Iris pigment epithelial cell (primary cell): ENCODE results near the gene CHCHD6.

Source experiments
- DNase-seq: peaks from one replicate; pipeline ENCODE4 v3.0.0-alpha.2; 2011; ENCODE audit warnings: low read depth

The CHCHD6 gene

DNA sequence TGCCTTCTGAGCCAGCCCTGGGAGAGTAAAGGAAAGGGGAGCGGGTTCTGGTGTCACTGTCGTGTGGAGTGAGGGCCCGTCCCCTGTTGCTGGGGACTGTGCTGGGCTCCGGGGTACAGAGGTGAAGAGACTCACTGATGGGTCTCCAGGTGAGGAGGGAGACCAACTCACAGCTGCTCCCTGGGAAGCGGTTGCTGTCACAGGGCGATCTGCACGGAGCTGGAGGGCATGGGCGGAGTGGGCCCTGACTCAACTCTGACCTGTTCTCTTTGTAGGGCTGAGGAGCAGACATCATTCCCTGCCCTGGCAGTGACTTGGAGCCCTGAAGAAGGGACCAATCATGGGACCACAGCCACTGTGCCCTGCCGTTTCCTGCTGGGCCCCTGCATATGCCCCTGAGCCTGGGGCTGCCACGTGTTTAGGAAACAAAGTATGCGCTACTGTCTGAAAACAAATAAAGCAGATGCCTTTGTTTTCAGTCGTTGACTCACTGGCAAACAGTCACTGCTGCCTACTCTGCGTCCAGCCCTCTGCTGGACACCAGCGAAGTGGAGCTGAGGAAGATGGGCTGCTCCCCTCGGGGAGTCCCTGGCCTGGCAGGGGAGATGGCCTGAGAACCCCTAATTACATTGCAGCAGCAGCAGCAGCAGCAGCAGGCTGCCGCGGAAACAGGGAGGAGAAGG is 256.0 kb downstream of the CHCHD6 start:
- DNase-seq, result peak; percentile 71

DNA sequence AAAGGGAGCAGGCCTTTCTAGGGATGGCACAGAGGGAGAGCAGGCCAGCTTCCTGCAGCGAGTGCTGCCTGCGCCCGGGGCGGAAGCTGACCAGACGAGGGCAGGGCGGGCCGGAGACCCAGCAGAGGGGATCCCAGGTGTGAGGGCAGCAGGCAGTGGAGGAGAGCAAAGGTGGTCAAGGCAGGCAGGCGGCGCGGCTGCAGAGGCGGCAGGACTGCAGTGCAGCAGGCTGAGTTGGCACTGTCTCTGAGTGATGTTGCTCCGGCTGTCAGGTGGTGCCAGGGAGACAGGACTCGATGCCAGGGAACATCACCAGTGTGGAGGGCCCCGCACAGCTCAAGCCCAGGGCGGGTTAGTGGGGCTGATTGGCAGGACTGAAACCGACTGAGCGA is 256.6 kb downstream of the CHCHD6 start:
- DNase-seq, result no peak

DNA sequence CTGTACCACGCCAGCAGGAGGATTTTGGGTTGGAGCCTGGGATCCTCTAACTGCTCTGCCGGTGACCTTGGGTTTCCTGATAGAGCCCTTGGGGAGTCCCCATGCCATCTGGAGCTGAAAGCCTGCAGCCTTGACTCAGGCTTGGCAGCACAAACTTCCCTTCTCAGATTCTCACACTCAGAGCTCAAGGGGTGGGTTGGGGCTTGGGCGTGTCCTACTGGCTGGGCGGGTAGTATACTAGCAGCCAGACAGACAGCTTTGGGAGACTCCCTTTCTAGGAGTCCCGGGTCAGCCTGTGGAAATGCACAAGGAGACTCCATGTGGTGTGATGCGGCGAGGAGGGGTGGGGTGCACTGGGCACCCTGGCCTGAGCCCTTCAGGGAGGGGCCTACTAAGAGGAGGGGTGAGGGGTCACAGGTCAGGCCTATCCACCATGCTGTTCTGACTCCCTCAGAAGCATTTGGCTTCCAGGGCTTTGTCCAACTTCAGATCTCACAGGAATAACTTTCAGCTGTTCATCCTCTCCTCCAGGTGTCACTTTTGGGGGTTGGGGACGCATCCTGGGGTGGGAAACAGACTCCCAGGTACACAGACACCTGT is 257.3 kb downstream of the CHCHD6 start:
- peak; percentile 57 for DNase-seq

DNA sequence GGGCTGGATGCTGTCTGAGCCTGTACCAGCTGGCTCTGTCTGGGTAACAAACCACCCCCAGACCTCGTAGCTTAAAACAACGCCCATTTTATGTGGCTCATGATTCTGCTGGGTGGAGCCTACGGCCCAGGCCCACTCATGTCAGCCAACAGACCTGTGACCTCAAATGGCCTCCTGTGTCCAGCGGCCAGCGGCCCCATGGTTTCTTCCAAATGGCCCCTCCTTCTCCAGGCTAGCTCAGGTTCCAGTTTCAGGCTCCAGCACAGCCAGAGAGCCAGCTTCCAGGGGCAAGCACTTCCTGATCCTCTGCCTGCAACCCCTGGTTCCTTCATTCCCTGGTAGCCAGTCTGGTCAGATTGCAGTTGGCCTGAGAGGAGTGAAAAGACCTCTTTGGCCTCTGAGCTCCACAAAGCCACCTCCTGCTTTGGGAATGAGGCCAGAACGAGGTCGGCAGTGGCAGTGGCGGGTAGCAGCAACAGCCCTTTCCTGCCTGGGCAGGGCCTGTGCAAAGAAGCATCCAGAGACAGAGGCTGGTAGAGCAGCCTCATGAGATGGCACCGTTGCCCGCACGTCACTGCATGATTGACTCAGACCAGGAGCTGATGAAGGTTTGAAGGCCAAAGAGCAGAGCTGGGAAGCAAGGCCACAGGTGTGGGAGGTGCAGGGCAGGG is 257.9 kb downstream of the CHCHD6 start:
- DNase-seq, result no peak

DNA sequence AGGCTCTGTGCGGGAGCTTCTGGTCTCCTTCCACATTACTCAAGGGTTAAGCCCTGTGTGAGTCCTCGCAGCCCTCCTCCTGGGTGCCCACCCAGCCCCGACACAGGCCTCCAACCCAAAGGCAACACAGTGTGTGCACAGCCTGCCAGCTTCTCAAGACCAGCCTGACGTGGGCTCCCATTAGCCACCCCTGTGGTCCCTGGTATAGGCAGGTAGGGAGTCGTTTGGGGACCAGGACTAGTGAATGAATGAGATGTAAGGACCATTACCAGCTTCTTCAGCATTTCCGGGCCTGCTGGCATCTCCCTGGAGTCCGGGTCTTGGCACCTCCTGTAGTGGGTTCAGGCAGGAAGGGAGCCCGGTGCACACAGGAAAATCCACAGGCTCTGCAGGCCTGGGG is 258.7 kb downstream of the CHCHD6 start:
- DNase-seq, result no peak

DNA sequence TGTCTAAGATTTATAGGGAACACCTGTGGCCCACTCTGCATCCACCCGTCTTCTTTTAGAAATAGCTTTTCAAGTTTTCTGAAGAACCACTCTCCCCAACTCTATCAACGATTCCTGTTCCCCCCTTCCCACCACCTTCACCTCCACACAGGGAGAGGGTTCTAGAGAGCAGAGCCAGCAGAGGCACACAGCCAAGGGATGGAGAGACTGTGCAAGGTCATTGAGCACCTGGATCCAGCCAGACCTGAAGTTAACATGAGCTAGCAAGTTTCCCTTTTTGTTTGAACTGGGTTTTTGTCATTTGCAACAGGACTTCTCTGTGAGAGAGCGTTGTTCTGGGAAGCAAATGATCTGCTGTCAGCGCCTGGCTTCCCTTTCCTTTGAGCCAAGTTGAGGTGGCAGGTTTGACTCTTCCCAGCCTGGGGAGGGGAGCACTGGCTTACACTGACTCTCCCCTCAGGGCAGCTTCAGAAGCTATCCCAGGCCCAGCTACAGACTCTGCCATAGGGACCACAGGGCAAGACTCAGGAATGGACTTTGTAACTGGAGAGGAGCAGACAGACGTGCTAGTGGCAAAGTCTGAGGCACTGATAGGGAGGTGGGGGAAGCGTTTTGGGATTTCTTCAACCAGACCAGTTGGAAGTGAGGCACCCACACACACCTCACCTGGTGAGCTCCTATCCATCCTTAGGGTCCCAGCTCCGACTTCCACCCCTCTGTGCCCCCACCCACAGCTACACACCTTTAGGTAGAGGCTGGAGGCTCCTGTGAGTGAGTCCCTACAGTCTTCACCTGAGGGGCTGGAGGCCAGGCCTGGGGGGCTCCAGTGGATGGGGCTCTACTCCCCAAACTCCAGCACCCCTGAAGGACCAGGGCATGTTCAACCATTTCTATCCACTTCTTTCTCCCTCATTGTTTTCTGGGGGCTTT is 259.5 kb downstream of the CHCHD6 start:
- no peak for DNase-seq

DNA sequence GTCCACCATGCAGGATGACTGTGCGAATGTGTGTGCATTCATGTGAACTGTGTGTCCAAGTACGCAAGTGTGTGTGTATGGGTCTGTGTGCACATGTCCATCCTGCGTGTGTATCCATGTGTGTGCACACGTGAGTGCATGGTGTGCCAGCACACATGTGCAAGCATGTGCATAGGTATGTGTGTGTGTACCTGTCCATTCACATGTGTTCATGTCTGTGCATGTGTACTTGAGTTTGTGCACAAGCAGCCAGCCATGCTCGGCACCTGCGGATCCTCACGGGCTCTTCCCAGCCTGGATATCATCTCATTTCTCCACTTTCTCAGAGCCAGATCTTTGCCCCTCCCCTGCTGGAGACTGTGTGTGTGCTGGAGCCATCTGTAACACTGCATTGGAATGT is 260.2 kb downstream of the CHCHD6 start:
- no peak for DNase-seq

DNA sequence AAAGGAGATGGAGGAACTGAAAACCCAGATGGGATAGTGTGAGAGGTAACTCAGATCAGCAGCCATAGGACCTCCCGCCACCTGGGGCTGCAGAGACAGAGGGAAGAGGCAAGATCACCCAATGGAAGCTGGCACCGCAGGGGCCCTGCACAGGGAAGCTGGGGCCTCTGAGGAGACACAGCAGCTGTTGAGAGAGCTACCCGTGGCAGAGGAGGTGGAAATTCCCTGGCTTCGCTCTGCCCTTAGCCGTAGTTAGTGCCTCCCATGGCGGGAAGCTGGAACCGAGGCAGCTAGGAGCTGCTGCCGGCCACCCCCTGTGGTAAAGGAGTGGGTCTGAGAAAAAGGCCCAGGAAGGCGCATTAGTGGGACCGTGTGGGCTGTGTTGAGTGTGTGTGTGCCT is 260.9 kb downstream of the CHCHD6 start:
- DNase-seq, result no peak

DNA sequence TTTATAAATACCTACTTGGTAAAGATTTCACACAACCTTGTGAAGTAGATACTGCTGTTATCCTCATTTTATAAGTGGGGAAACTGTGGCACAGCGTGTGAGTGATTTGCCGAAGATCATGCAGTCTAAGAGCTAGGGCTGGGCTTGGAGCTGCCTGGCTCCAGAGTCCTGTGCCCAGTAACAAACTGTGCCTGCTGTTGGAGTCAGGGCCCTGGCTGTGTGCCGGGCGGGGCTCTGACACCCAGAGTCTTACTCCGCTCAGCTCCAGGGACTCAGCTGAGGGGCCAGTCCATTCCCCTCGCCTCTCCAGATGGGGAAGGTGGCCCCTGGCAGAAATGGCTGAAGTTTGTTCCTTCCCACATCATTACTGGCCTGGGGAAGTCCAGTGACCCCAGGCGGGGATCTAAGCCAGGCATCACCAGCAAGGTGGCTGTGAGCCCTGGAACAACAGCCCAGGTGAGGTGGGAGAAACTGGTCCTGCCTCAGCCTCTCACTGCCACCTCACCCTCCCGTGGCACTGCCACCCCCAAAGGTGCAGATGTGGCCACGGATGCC is 261.6 kb downstream of the CHCHD6 start:
- DNase-seq, result no peak

DNA sequence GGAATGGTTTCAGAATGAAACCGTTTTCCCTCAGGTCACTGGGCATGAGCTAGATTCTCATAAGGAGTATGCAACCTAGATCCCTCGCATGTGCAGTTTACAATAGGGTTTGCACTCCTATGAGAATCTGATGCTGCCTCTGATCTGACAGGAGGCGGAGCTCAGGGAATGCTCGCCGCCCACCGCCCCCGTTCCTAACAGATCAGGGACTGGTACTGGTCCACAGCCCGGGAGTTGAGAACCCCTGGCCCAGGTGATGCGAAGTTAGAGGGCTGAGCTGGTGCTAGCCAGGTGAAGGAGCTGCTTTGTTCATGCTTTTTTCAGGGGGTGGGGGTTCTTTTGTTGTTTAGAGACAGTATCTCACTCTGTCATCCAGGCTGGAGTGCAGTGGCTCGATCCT is 263.3 kb downstream of the CHCHD6 start:
- DNase-seq, result no peak

DNA sequence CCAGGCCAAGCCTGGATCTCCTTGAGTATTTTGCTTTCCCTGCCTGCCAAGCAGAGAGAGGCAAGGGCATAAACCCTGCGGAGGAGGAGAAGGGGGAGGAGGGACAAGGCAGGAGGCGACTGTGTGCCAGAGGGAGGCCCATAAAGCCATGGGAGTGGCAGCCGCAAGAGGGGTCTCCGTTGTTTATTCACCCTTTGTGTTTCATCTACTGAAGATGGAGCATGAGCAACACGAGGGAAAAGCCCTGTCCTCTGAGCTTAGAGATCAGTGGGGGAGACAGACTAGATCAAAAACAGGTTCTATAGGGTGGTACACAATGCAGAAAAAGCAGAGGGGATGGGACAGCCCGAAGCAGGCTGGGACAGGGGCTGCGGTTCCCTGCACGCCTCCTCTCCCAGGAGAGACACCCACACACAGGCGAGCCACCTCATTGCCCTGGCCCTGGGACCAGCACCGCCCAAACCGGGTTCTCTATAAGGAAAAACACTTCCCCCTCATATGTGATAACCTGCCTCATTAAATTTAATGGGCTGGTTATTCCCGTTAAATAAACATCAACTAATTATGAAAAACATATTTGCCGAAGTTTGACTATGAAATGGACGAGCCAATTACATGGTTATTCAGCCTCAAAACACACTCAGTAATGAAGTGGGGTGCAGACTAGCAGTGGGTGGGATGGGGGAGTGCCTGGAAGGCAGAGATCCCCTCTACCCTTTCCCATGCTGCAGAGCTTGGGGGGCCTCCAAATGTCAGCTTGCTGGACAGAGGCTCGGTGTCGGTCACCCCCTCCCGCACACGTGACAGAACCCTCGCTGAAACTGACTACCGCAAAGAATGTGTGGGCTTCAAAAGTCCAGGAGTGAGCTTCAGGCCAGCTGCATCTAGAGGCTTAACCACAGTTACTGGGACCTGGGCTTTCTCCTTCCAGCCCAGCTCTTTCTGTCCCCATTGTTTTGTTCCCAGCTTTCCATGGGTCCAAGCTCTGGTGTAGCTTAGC is 264.7 kb downstream of the CHCHD6 start:
- no peak for DNase-seq

DNA sequence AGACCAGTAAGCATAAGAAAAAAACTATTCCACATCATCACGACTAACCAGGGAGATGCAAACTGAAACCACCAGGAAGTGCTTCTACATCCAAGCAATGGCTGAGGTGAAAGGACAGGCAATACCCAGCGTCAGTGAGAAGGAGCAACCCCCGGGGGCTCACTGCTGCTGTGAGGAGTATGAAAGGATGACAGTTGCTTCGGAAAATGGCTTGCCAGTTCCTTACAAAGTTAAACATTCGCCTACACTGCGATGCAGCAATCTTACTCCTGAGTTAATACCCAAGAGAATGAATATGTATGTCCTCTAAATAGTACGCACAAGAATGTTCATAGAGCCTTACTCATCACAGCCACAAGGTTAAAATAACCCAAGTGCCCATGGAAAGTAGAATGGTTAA is 265.5 kb downstream of the CHCHD6 start:
- DNase-seq, result peak; percentile 58

DNA sequence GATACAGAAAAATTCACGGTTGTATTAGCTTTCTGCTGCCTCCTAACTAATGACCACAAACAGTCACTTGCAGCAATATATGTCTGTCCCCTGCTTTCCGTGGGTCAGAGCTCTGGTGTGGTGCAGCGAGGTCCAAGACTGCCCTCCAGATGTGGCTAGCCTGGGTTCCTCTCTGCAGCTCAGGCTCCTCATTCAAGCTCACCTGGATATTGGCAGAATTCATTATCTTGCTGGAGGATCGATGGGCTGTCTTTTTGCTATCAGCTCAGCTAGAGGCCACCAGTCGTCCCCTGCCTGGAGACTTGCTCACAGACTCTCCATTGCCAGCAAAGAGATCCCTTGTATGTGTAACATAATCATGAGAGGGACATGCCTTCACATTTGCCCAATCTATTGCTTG is 266.1 kb downstream of the CHCHD6 start:
- DNase-seq, result no peak

DNA sequence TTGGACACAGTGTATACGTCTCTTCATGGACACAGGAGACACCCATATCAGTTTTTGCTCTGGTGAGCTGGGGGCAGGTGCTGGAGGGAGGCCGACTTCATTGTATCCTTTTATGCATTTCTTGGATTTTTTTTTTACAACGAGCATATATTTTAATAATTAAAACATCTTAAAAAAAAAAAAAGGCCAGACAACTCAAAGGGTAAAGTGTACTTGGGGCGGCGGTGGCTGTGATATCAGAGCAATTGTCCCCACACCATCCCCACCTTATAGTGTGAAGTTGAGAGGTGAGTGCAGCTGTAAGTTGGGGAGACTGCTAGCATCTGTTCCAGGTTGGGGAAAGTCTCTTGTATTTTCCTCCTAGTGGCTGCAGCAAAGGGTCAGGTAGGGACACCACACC is 266.9 kb downstream of the CHCHD6 start:
- no peak for DNase-seq

DNA sequence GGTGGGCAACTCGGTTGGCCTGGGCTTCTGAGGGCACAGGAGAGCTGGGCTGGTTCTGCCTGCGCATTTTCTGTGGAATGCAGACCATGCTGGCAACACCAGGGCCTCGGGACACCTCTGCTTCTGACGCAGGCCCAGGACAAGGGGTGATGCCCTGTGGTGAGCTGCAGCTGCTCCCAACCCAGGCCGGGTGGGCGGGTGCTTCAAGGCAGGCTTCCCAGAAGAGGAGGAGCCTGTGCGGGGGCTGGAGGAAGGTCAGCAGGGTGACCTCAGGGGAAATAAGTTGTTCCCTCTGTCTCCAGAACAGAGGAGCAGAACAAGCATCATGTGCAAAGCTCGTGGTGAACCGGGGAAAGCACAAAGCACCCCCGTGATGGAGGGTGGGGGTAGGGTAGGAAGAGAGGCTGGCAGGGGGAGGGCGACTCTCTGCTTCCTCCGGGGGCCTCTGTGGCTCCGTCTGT is 267.9 kb downstream of the CHCHD6 start:
- peak; percentile 71 for DNase-seq

DNA sequence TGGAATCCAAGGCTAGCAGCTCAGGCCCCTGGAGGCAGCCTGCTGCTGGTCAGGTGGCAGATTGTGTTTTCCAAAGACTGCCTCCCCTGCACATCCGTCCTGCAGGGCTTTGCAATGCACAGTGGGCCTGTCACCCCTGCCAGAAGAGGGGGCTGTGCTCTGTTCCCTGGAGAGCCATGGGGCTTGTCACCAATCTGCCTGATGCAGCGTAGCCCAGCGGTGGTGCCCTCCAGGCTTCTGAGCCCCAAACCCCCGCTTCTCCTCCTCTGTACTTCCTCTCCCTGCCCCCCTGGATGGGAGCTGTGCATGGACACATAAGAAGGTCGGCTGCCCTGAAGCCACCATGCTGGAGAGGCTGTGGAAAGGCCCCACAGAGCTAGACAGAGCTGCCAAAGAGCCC is 268.8 kb downstream of the CHCHD6 start:
- no peak for DNase-seq

DNA sequence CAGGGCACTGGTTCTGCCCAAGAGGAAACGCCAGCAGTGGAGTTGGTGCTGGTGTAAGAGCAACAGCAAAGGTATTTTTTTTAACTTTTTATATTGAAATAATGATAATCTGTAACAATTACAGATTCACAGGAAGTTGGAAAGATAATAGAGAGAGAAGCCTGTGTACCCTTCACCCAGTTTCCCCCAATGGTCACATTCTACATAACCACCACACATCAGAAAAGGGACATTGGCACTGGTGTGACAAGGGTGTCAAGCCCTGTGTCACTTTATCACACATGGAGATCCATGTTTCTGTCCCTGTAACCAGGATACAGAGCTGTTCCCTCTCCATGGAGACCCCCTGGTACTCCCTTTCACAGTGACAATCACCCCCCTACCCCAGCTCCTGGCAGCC is 269.8 kb downstream of the CHCHD6 start:
- DNase-seq, result no peak

DNA sequence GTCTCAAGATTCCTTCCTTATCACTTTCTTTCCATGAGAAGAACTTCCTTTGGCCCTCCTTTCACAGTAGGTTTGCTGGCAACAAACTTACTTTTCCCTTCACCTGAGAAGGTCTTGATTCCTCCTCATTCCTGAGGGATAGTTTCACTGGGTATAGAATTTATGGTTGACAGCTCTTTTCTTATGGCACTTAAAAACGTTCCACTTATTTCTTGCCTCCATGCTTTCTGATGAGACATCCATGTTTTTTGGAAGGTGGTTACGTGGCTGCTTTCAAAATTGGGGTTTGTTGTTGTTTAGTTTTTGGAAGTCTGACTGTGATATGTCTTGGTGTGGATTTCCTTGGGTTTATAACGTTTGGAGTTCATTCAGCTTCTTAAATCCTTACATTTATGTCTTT is 270.7 kb downstream of the CHCHD6 start:
- no peak for DNase-seq

DNA sequence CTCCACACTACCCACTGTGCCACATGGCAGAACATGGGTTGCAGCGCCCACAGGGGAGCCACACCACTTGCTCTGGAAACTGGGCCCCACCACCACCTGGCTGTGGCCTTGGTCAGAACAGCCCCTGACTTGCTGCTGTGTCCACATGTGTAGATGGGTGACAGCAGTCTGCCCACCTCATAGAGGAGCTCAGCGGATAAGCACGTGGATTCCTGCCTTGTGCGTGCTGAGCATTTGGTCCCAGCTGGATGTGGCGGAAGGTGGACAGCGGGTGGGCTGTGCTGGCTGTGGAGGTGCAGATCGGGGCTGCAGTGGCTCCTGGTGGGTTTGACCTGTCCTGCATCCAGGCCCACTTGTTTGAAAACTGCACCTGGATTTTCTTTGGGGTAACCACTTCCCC is 272.9 kb downstream of the CHCHD6 start:
- no peak for DNase-seq

DNA sequence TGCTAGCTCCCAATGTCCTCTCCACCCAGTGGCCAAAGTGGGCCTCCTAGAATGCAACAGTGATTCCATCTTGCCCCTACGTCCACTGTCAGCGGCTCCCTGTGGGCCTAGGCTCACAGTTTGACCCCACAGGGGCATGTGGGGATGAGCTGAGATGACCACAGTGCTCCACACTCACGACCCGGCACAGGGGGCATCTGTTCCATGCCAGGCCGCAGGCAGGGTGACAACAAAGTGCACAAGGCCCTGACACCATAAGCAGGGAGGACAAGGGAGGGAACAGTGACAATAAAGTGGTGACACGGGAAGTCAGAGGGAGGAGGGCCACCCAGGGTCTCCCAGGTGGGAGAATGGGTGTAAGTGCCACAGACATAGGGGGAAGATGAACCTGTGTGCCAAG is 273.8 kb downstream of the CHCHD6 start:
- DNase-seq, result no peak

DNA sequence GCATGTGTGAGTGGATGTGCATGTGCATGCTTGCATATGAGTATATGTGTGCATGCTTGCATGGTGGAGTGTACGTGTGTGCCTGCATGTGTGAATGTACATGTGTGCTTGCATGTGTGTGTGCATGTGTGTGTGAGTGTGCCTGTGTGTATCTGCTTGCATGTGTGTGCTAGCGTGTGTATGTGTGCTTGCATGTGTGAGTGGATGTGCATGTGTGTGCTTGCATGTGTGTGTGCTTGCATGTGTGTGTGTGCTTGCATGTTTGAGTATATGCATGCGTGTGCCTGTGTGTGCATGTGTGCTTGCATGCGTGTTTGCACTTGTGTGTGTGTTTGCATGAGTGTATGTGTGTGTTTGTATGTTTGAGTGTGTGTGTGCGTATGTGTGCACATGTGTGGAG is 274.3 kb downstream of the CHCHD6 start:
- no peak for DNase-seq
